ENCODE measurements around the gene PTGDR2. TPM values are rescaled to one million over a fixed set of nuclear protein-coding genes. Genes with fewer than 3 reads are reported as not detected.

PTGDR2 gene
- total and polyA plus RNA-seq, 5 donors = 0.14 to 0.20 TPM; not detected in 3

GRCh38 chr11:60845338-60845737, 10.4 kb downstream of the PTGDR2 start:
- no peak for ATAC-seq
- intact Hi-C loops (cut with DNase I) = no loop called here
- WGBS = 82% methylated on average over 8 of the region's 8 CpGs

GRCh38 chr11:60844870-60845221, 10.9 kb downstream of the PTGDR2 start:
- 40% methylated on average over 4 of the region's 4 CpGs for whole genome bisulfite sequencing
- no peak overlapping the region for H3K27ac ChIP-seq (ENCODE audit: low read length)
- intact Hi-C loops (cut with DNase I) = no loop called here
- no peaks in the 10 kb centered on the region for H3K9me3 ChIP-seq (ENCODE audit: control insufficient read depth, low read length)
- H3K27me3 ChIP-seq (ENCODE audit: control insufficient read depth, insufficient read depth) = no peaks in the 10 kb centered on the region
- ATAC-seq (no peak), DNase-seq (no peak)
- H3K4me3 ChIP-seq (ENCODE audit: low read length) = no peak overlapping the region
- H3K4me1 ChIP-seq (ENCODE audit: control insufficient read depth, insufficient read depth, low read length) = peaks cover 14% of the 10 kb centered on the region

More at GRCh38 chr11:60845338-60845737, 10.4 kb downstream of the PTGDR2 start:
- Histone ChIP-seq H3K9me3 (ENCODE audit: control insufficient read depth, low read length) (no peaks in the 10 kb centered on the region), H3K27ac (ENCODE audit: low read length) (no peak overlapping the region), H3K4me3 (ENCODE audit: low read length) (no peak overlapping the region), H3K4me1 (ENCODE audit: control insufficient read depth, insufficient read depth, low read length) (peaks cover 14% of the 10 kb centered on the region), H3K27me3 (ENCODE audit: control insufficient read depth, insufficient read depth) (no peaks in the 10 kb centered on the region)
- DNase-seq = no peak

GRCh38 chr11:60844045-60844869, 11.5 kb downstream of the PTGDR2 start:
- H3K27me3 ChIP-seq (ENCODE audit: control insufficient read depth, insufficient read depth) = no peaks in the 10 kb centered on the region
- H3K27ac ChIP-seq (ENCODE audit: low read length) = no peak overlapping the region
- 60% methylated on average over 10 of the region's 10 CpGs for WGBS
- no peaks in the 10 kb centered on the region for H3K9me3 ChIP-seq (ENCODE audit: control insufficient read depth, low read length)
- H3K4me1 ChIP-seq (ENCODE audit: control insufficient read depth, insufficient read depth, low read length) = peaks cover 14% of the 10 kb centered on the region
- no peak for ATAC-seq
- intact Hi-C loops (cut with DNase I) = no loop called here
- H3K4me3 ChIP-seq (ENCODE audit: low read length) = no peak overlapping the region
- DNase-seq = no peak

GRCh38 chr11:60842668-60843600, 12.8 kb downstream of the PTGDR2 start:
- peaks cover 14% of the 10 kb centered on the region for H3K4me1 ChIP-seq (ENCODE audit: control insufficient read depth, insufficient read depth, low read length)
- WGBS = 16% methylated on average over 23 of the region's 23 CpGs
- intact Hi-C loops (cut with DNase I) = no loop called here

GRCh38 chr11:60841797-60842667, 13.7 kb downstream of the PTGDR2 start, which contains the start of gene CCDC86:
Gene CCDC86 (plus strand): TSS chr11:60842113. CDS start chr11:60842125, 12 bp downstream.
- WGBS = under 1% methylated on average over 57 of the region's 57 CpGs
- ATAC-seq (peak; percentile 96 to 97), DNase-seq (peak; percentile 98 to 99 (median 99))
- intact Hi-C loops (cut with DNase I) = no loop called here
- Histone ChIP-seq H3K4me3 (ENCODE audit: low read length) (peak within 1 kb of the TSS; percentile 64), H3K9me3 (ENCODE audit: control insufficient read depth, low read length) (no peaks in the 10 kb centered on the region), H3K27me3 (ENCODE audit: control insufficient read depth, insufficient read depth) (no peaks in the 10 kb centered on the region), H3K4me1 (ENCODE audit: control insufficient read depth, insufficient read depth, low read length) (peaks cover 14% of the 10 kb centered on the region), H3K27ac (ENCODE audit: low read length) (peak within 1 kb of the TSS; percentile 37)

More at GRCh38 chr11:60842668-60843600, 12.8 kb downstream of the PTGDR2 start:
- H3K27ac ChIP-seq (ENCODE audit: low read length) = no peak overlapping the region
- peak overlapping the region; percentile 64 for H3K4me3 ChIP-seq (ENCODE audit: low read length)
- ATAC-seq (no peak), DNase-seq (no peak)
- no peaks in the 10 kb centered on the region for H3K9me3 ChIP-seq (ENCODE audit: control insufficient read depth, low read length)
- no peaks in the 10 kb centered on the region for H3K27me3 ChIP-seq (ENCODE audit: control insufficient read depth, insufficient read depth)

- intact Hi-C loops (cut with DNase I) = no loop called here
These were observed 15.0 kb downstream of the PTGDR2 start for GRCh38 chr11:60840470-60841430.

GRCh38 chr11:60838132-60838531, 17.6 kb downstream of the PTGDR2 start:
- ATAC-seq (no peak), DNase-seq (peak in 1 of 3 donors; percentile 20)
- no peaks in the 10 kb centered on the region for H3K27me3 ChIP-seq (ENCODE audit: control insufficient read depth, insufficient read depth)
- no peak overlapping the region for H3K4me3 ChIP-seq (ENCODE audit: low read length)
- H3K4me1 ChIP-seq (ENCODE audit: control insufficient read depth, insufficient read depth, low read length) = peaks cover 10% of the 10 kb centered on the region
- 79% methylated on average over 7 of the region's 7 CpGs for WGBS
- no peak overlapping the region for H3K27ac ChIP-seq (ENCODE audit: low read length)
- H3K9me3 ChIP-seq (ENCODE audit: control insufficient read depth, low read length) = no peaks in the 10 kb centered on the region
- intact Hi-C loops (cut with DNase I) = loop anchor here in 3 of 4 donors (5.0 to 10.0 kb wide), 3 partner anchors 64 to 347 kb away; no protein-coding TSS in a partner anchor

More at GRCh38 chr11:60840470-60841430, 15.0 kb downstream of the PTGDR2 start:
- DNase-seq (peak in 2 of 3 donors; percentile 45 to 66), ATAC-seq (peak; percentile 18 to 51)
- H3K4me1 ChIP-seq (ENCODE audit: control insufficient read depth, insufficient read depth, low read length) = peaks cover 14% of the 10 kb centered on the region
- H3K27ac ChIP-seq (ENCODE audit: low read length) = peak overlapping the region; percentile 42
- 61% methylated on average over 14 of the region's 14 CpGs for WGBS
- H3K9me3 ChIP-seq (ENCODE audit: control insufficient read depth, low read length) = no peaks in the 10 kb centered on the region
- no peaks in the 10 kb centered on the region for H3K27me3 ChIP-seq (ENCODE audit: control insufficient read depth, insufficient read depth)
- H3K4me3 ChIP-seq (ENCODE audit: low read length) = no peak overlapping the region

- ATAC-seq = no peak
- H3K4me3 ChIP-seq (ENCODE audit: low read length) = no peak overlapping the region
- H3K27ac ChIP-seq (ENCODE audit: low read length) = no peak overlapping the region
- 60% methylated on average over 9 of the region's 9 CpGs for WGBS
- peaks cover 10% of the 10 kb centered on the region for H3K4me1 ChIP-seq (ENCODE audit: control insufficient read depth, insufficient read depth, low read length)
- H3K27me3 ChIP-seq (ENCODE audit: control insufficient read depth, insufficient read depth) = no peaks in the 10 kb centered on the region
- intact Hi-C loops (cut with DNase I) = loop anchor here in 3 of 4 donors (5.0 to 10.0 kb wide), 3 partner anchors 65 to 348 kb away; no protein-coding TSS in a partner anchor
- DNase-seq = no peak
- no peaks in the 10 kb centered on the region for H3K9me3 ChIP-seq (ENCODE audit: control insufficient read depth, low read length)
These were observed 18.8 kb downstream of the PTGDR2 start for GRCh38 chr11:60836866-60837515.

GRCh38 chr11:60835534-60835846, 20.3 kb downstream of the PTGDR2 start:
- DNase-seq = no peak
- Histone ChIP-seq H3K4me1 (ENCODE audit: control insufficient read depth, insufficient read depth, low read length) (peaks cover 1% of the 10 kb centered on the region), H3K9me3 (ENCODE audit: control insufficient read depth, low read length) (no peaks in the 10 kb centered on the region), H3K4me3 (ENCODE audit: low read length) (no peak overlapping the region), H3K27ac (ENCODE audit: low read length) (no peak overlapping the region), H3K27me3 (ENCODE audit: control insufficient read depth, insufficient read depth) (no peaks in the 10 kb centered on the region)
- WGBS = 74% methylated on average over 3 of the region's 3 CpGs
- intact Hi-C loops (cut with DNase I) = loop anchor here in 3 of 4 donors (5.0 to 10.0 kb wide), 3 partner anchors 67 to 349 kb away; no protein-coding TSS in a partner anchor
- no peak for ATAC-seq
